NCI-H1092 treated with DMSO at 0.1 percent for 48 hours (cell line): ENCODE results near the gene EFCAB13.
"Not testable (repeated sequence)": the region's sequence is repeated elsewhere in the genome, so short reads cannot be mapped to it uniquely, and the experiment has no call there.

ENCODE experiments used
- DNase-seq: peaks from one replicate; lab custom pipeline; 2025; lab: John Stamatoyannopoulos, UW

The EFCAB13 gene

DNA sequence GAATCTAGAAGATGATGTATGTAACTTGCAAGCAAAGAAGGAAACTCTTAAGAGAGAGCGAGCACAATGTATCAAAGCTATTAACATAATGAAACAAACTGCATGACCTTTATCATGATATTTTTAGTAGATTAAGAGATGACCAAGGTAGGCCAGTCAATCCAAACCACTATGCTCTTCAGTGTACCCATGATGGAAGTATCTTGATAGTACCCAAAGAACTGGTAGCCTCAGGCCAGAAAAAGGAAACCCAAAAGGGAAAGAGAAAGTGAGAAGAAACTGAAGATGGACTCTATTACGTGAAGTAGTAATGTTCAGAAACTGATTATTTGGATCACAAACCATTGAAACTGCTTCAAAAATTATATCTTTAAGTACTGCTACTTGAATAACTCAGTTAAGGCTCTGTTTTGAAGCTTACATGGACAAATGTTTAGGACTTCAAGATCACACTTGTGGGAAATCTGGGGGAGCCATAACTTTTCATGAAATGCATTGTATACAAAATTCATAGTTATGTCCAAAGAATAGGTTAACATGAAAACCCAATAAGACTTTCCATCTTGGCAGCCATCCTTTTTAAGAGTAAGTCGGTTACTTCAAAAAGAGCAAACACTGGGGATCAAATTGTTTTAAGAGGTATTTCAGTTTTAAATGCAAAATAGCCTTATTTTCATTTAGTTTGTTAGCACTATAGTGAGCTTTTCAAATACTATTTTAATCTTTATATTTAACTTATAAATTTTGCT lies 102.3 kb downstream of the EFCAB13 start:
- DNase-seq, result not testable (repeated sequence)

DNA sequence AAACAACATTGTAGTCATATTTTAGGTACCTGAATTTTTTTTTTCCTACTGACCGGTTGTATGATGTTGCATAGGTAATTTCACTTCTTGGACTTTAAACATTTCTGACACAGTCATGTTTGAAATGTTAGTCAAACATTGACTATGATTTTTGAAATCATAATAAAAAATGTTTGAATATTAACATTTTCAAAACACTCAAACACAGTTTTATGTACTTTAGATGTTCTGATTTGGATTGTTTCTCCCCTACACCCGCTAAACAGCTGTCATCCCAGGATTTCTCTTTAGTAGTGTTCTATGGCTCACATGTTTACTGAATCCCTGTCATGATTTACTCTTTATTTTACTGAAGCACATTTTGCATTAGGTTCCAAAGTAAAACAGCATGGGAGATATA lies 104.2 kb downstream of the EFCAB13 start:
- no peak for DNase-seq

DNA sequence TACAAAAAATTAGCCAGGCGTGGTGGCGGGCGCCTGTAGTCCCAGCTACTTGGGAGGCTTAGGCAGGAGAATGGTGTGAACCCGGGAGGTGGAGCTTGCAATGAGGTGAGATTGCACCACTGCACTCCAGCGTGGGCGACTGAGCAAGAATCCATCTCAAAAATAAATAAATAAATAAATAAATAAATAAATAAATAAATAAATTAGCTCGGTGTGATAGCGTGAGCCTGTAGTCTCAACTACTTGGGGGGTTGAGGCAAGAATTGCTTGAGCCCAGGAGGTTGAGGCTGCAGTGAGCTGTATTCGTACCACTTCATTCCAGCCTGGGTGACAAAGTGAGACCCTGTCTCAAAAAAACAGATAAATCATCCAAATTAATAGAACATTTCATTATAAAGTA lies 108.5 kb downstream of the EFCAB13 start:
- not testable (repeated sequence) for DNase-seq

DNA sequence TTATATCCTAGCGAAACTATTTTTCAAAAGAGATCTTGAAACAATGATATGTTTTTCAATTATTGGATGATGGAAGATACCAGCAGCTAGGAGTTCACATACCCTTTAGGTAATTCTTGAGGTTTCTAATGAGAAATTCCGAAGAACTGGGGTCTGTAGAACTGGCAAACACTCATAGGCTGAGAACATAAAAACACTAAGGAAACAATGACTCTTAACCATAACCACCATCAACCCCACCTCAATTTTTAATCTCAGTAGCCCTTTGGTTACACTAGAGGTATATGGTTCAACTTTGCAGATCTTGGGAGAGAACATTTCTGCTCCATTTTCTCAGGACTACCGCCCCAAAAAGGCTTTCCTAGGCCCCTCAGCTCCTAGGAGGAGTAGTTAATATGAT lies 141.4 kb downstream of the EFCAB13 start:
- DNase-seq, result no peak

DNA sequence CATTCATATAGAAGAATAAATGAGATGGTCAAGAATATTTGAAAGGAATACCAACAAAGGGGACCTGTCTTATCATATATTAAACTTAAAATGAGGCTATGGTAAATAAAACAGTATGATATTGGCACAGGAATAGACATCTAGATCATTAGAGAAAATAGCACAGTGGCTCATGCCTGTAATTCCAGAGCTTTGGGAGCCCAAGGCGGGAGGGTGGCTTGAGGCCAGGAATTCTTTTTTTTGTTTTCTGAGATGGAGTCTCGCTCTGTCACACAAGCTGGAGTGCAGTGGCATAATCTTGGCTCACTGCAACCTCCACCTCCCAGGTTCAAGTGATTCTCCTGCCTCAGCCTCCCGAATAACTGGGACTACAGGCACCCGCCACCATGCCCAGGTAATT lies 143.2 kb downstream of the EFCAB13 start:
- DNase-seq, result not testable (repeated sequence)

DNA sequence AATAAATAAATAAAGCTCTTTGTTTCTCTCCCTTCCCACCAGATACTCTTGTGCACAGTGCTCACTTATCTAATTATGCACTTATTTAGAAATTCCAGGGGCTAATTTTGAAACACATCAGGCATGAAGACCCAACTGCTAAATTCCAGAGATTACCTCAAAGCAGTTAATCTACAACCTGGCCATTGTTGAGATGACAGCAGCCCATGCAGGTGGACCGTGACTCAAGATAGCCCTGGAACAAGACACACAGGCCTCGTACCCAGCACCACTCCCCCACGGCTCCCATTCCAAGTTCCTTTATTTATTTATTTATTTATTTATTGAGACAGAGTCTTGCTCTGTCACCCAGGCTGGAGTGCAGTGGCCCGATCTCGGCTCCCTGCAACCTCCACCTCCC lies 147.1 kb downstream of the EFCAB13 start:
- no peak for DNase-seq

DNA sequence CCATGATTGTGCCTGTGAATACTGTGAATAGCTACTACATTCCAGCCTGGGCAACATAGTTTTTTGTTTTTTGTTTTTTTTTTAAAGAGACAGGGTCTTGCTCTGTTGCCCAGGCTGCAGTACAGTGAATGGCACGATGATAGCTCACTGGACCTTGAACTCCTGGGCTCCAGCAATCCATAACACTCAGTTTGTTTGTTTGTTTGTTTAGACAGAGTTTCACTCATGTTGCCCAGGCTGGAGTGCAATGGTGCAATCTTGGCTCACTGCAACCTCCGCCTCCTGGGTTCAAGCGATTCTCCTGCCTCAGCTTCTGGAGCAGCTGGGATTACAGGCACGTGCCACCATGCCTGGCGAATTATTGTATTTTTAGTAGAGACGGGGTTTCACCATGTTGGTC lies 148.3 kb downstream of the EFCAB13 start:
- not testable (repeated sequence) for DNase-seq
